ENCODE measurements around the gene CFAP99. TPM values are rescaled to one million over a fixed set of nuclear protein-coding genes. Genes with fewer than 3 reads are reported as not detected.

CFAP99 gene
- polyA plus RNA-seq, 1 donor (not counting 4 experiments of a cell fraction or from before 2014, with no cell fraction given) = not detected

DNA sequence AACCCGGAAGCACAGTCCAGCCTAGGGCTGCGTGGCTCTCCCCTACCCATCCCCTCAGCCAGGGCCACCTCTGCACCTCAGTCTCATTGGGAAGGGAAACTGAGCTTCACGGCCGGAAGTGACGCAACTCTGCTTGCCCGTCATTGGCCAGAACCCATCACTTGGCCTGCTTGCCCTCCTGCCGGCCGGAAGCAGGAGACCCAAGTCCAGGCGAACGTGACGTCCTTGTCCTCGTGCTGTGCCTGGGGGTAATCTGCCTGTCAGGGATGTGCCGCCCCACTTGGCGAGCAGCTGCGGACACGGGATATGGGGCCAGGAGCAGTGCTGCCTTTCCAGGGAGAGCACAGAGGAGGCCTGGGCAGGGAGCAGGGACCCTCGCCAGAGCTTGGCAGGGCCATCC lies 31.5 kb upstream of the CFAP99 start:
- H3K36me3 ChIP-seq (ENCODE audit: control insufficient read depth in 2 of 2, extremely low read depth in 1 of 2, insufficient read depth in 2 of 2, low read length in 2 of 2) = no peaks in the 10 kb centered on the region
- no peak overlapping the region for H3K4me2 ChIP-seq (ENCODE audit: control insufficient read depth, extremely low read depth, insufficient read depth, low read depth, low read length)
- H3K27ac ChIP-seq (ENCODE audit: control insufficient read depth, insufficient read depth, low read length) = no peak overlapping the region
- DNase-seq (ENCODE audit: low read depth, low spot score) (no peak), FAIRE-seq (no peak)
- H3K9me1 ChIP-seq (ENCODE audit: control insufficient read depth, extremely low read depth, insufficient read depth, low read length) = no peaks in the 10 kb centered on the region
- dilution Hi-C loops (cut with MboI; ENCODE audit: extremely low pct_ligation_motif_present, low sequenced_read_pairs) = no loop called here
- H3K9ac ChIP-seq (ENCODE audit: control insufficient read depth, extremely low read depth, insufficient read depth, low read length) = no peak overlapping the region
- H3K9me3 ChIP-seq (ENCODE audit: control insufficient read depth, low read depth, low read length) = no peaks in the 10 kb centered on the region
- no peaks in the 10 kb centered on the region for H3K79me2 ChIP-seq (ENCODE audit: control insufficient read depth, insufficient read depth, low read length)
- TF ChIP-seq CTCF (optimal IDR thresholded peaks at IDR 0.05 in 1 of 3, IDR thresholded peaks at IDR 0.05 in 1 of 3, conservative IDR thresholded peaks at IDR 0.05 in 1 of 3; ENCODE audit: extremely low read depth in 1 of 3, insufficient read depth in 2 of 3, low read length in 3 of 3) (no peak), EZH2 (IDR thresholded peaks at IDR 0.05; ENCODE audit: low read length) (no peak)
- no peak overlapping the region for H2AFZ ChIP-seq (ENCODE audit: control insufficient read depth, low read length)
- H4K20me1 ChIP-seq (ENCODE audit: control insufficient read depth, extremely low read depth, insufficient read depth, low read length) = no peaks in the 10 kb centered on the region
- H3K27me3 ChIP-seq (ENCODE audit: control insufficient read depth, extremely low read depth, insufficient read depth, low read length) = peaks cover 30% of the 10 kb centered on the region
- no peak overlapping the region for H3K4me3 ChIP-seq (ENCODE audit: control insufficient read depth in 2 of 3, extremely low read depth in 1 of 3, insufficient read depth in 2 of 3, low read depth in 1 of 3, low read length in 3 of 3)
- no peaks in the 10 kb centered on the region for H3K4me1 ChIP-seq (ENCODE audit: control insufficient read depth, extremely low read depth, insufficient read depth, low read length)

DNA sequence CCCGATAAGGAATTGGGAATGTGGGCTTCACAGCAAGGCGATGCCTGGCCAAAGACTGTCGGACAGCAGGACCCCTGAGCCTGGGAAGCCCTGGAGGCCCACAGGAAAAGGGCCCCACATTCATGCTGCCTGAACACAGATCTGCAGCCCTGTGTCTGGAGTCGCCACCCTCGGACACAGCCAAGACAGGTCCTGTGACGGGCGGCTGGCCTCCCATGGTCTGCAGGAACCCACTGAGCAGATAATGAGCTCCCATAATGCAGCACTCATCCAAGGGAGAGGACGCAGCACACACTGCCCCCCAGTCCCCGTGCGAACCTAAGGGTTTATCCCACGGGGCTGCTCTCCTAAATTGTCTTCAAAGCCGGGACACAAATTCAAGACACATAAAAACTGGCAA lies 30.9 kb upstream of the CFAP99 start:
- no peak for FAIRE-seq
- peaks cover 30% of the 10 kb centered on the region for H3K27me3 ChIP-seq (ENCODE audit: control insufficient read depth, extremely low read depth, insufficient read depth, low read length)
- dilution Hi-C loops (cut with MboI; ENCODE audit: extremely low pct_ligation_motif_present, low sequenced_read_pairs) = no loop called here

More for the DNA sequence above, 30.9 kb upstream of the CFAP99 start:
- Histone ChIP-seq H3K36me3 (ENCODE audit: control insufficient read depth in 2 of 2, extremely low read depth in 1 of 2, insufficient read depth in 2 of 2, low read length in 2 of 2) (no peaks in the 10 kb centered on the region), H3K9ac (ENCODE audit: control insufficient read depth, extremely low read depth, insufficient read depth, low read length) (no peak overlapping the region), H3K9me1 (ENCODE audit: control insufficient read depth, extremely low read depth, insufficient read depth, low read length) (no peaks in the 10 kb centered on the region), H3K4me3 (ENCODE audit: control insufficient read depth in 2 of 3, extremely low read depth in 1 of 3, insufficient read depth in 2 of 3, low read depth in 1 of 3, low read length in 3 of 3) (no peak overlapping the region), H3K4me2 (ENCODE audit: control insufficient read depth, extremely low read depth, insufficient read depth, low read depth, low read length) (no peak overlapping the region), H2AFZ (ENCODE audit: control insufficient read depth, low read length) (no peak overlapping the region), H3K79me2 (ENCODE audit: control insufficient read depth, insufficient read depth, low read length) (no peaks in the 10 kb centered on the region), H4K20me1 (ENCODE audit: control insufficient read depth, extremely low read depth, insufficient read depth, low read length) (no peaks in the 10 kb centered on the region), H3K4me1 (ENCODE audit: control insufficient read depth, extremely low read depth, insufficient read depth, low read length) (no peaks in the 10 kb centered on the region), H3K9me3 (ENCODE audit: control insufficient read depth, low read depth, low read length) (no peaks in the 10 kb centered on the region), H3K27ac (ENCODE audit: control insufficient read depth, insufficient read depth, low read length) (no peak overlapping the region)
- no peak for DNase-seq (ENCODE audit: low read depth, low spot score)
- TF ChIP-seq EZH2 (IDR thresholded peaks at IDR 0.05; ENCODE audit: low read length) = no peak
- no peak for TF ChIP-seq CTCF (optimal IDR thresholded peaks at IDR 0.05 in 1 of 3, IDR thresholded peaks at IDR 0.05 in 1 of 3, conservative IDR thresholded peaks at IDR 0.05 in 1 of 3; ENCODE audit: extremely low read depth in 1 of 3, insufficient read depth in 2 of 3, low read length in 3 of 3)

All from keratinocyte (primary cell).